Measurements from ENCODE around the gene IL11. TPM values are rescaled to one million over a fixed set of nuclear protein-coding genes. Genes with fewer than 3 reads are reported as not detected.
A peak's percentile ranks its signal among the peaks of the same experiment; 100 is the strongest.

IL11 gene
- total RNA-seq, 1 experiment from 2014 or later = 3.9 TPM

DNA sequence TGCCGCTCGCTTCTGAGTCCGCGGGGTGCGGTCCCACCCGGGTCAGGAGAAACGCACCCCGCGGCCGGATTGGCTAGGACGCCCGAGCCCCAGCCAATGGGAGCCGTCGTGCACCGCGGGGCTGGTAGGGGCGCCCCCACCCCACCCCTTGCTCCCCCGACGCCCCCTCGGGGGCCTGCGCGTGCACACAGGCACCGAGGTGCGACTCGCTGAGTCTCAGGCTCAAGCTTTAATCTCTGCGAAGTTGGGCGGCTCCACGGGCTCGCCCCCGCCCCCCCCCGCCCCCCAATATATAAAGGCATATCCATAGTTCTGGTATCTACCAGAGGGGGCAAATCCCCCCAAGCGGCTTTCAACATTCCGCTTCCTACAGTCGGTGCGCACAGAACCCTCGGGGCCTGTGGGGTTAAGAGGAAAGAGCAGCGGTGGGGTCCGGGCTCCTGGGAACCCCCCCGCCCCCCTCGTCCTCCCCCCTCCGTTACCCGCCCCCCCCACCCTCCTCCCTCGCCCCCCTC, 15.5 kb downstream of the IL11 start, which contains the start of gene COX6B2:
Gene COX6B2 (minus strand): TSS at position 22 of the 515 bp plus-strand sequence. CDS start 198 bp downstream, outside the sequence.
- H2BK5ac ChIP-seq (ENCODE audit: insufficient read length, low read length) = no peak within 1 kb of the TSS
- H3K23me2 ChIP-seq (ENCODE audit: insufficient read length, low read depth, low read length, poor library complexity, severe bottlenecking) = peaks cover 7% of the 10 kb centered on the region
- H2AK5ac ChIP-seq (ENCODE audit: insufficient read length, low read length) = no peak within 1 kb of the TSS
- H3K14ac ChIP-seq (ENCODE audit: insufficient read depth, low read length) = no peak within 1 kb of the TSS
- H2BK20ac ChIP-seq (ENCODE audit: low read depth, low read length, poor library complexity, severe bottlenecking) = no peak within 1 kb of the TSS
- peak within 1 kb of the TSS; percentile 54 for H3K18ac ChIP-seq (ENCODE audit: insufficient read length, low read depth, low read length)
- H4K8ac ChIP-seq (replicated peaks; ENCODE audit: insufficient read length, low read depth, low read length) = no peak within 1 kb of the TSS
- TF ChIP-seq, protein P1, sequence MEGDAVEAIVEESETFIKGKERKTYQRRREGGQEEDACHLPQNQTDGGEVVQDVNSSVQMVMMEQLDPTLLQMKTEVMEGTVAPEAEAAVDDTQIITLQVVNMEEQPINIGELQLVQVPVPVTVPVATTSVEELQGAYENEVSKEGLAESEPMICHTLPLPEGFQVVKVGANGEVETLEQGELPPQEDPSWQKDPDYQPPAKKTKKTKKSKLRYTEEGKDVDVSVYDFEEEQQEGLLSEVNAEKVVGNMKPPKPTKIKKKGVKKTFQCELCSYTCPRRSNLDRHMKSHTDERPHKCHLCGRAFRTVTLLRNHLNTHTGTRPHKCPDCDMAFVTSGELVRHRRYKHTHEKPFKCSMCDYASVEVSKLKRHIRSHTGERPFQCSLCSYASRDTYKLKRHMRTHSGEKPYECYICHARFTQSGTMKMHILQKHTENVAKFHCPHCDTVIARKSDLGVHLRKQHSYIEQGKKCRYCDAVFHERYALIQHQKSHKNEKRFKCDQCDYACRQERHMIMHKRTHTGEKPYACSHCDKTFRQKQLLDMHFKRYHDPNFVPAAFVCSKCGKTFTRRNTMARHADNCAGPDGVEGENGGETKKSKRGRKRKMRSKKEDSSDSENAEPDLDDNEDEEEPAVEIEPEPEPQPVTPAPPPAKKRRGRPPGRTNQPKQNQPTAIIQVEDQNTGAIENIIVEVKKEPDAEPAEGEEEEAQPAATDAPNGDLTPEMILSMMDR (conservative IDR thresholded peaks at IDR 0.05) = 0 out of 3 replicates have a peak, but pooled peaks have one; percentile 18
- no peak within 1 kb of the TSS for H3K4ac ChIP-seq (ENCODE audit: low read depth, low read length)
- H3K79me1 ChIP-seq (ENCODE audit: insufficient read depth, low read depth, low read length, poor library complexity, severe bottlenecking) = no peaks in the 10 kb centered on the region
- H3K9me3 ChIP-seq (ENCODE audit: control insufficient read depth, low read depth, low read length) = no peaks in the 10 kb centered on the region
- Mint-ChIP-seq H3K27ac (peak within 1 kb of the TSS in 1 of 3 experiments; percentile 55; a peak in 2 of 7 replicates), H3K36me3 (ENCODE audit: insufficient read depth in 1 of 3, low read depth in 3 of 3) (peaks cover 2 to 31% (median 6%) of the 10 kb centered on the region in 3 experiments; a peak in 5 of 7 replicates), H3K4me1 (peaks cover 42 to 44% of the 10 kb centered on the region in 2 experiments), H3K9me3 (no peaks in the 10 kb centered on the region; a peak in 1 of 5 replicates), H3K4me3 (peak within 1 kb of the TSS; percentile 60 to 85), H3K27me3 (ENCODE audit: low read depth) (peaks cover 86% of the 10 kb centered on the region)
- no peak within 1 kb of the TSS for H4K5ac ChIP-seq (ENCODE audit: insufficient read length, low read depth, low read length)
- no peak within 1 kb of the TSS for H2BK120ac ChIP-seq (ENCODE audit: low read depth, low read length, poor library complexity, severe bottlenecking)
- H4K20me1 ChIP-seq (ENCODE audit: control insufficient read depth, insufficient read depth, insufficient read length) = no peaks in the 10 kb centered on the region
- H4K91ac ChIP-seq (ENCODE audit: insufficient read length, low read depth, low read length) = no peak within 1 kb of the TSS
- no peak within 1 kb of the TSS for H3K23ac ChIP-seq (ENCODE audit: insufficient read length, low read depth, low read length)
- H3K56ac ChIP-seq (ENCODE audit: insufficient read length, low read depth, low read length) = no peak within 1 kb of the TSS
- no peaks in the 10 kb centered on the region for H3K79me2 ChIP-seq (ENCODE audit: insufficient read depth, low read length)
- peak within 1 kb of the TSS; percentile 65 for H3K4me2 ChIP-seq (ENCODE audit: insufficient read depth, insufficient read length, low read length)
- H3K27ac ChIP-seq (ENCODE audit: insufficient read length, low read depth, low read length) = no peak within 1 kb of the TSS
- WGBS (ENCODE audit: extremely low coverage, insufficient read length, low lambda C conversion rate) = no CpG with 5 or more reads among the region's 43 CpGs
- H3T11ph ChIP-seq (ENCODE audit: low read length) = no peak within 1 kb of the TSS
- H3K27me3 ChIP-seq (ENCODE audit: insufficient read depth, low read length) = peaks cover 17% of the 10 kb centered on the region; the same call in 1 of the 2 replicates
- H2BK12ac ChIP-seq (ENCODE audit: insufficient read length, low read depth, low read length) = no peak within 1 kb of the TSS
- no peak for DNase-seq
- no peak within 1 kb of the TSS for H3K9ac ChIP-seq (ENCODE audit: extremely low read depth, insufficient read length, low read length)
- H2BK15ac ChIP-seq (ENCODE audit: low read depth, low read length) = no peak within 1 kb of the TSS
- no peaks in the 10 kb centered on the region; the same call in 1 of the 2 replicates for H3K4me1 ChIP-seq (ENCODE audit: insufficient read depth, low read length)
- H2AFZ ChIP-seq (ENCODE audit: low read length) = no peak within 1 kb of the TSS

All from H9 (cell line).